ENCODE results near the gene AP4B1.

AP4B1 gene

GRCh38 chr1:113858982-113859381, 45.6 kb downstream of the AP4B1 start:
- no peak for TF ChIP-seq CTCF (IDR thresholded peaks at IDR 0.05)

GRCh38 chr1:113858418-113858817, 46.2 kb downstream of the AP4B1 start:
- no peak for TF ChIP-seq CTCF (IDR thresholded peaks at IDR 0.05)

GRCh38 chr1:113857776-113858175, 46.8 kb downstream of the AP4B1 start:
- no peak for TF ChIP-seq CTCF (IDR thresholded peaks at IDR 0.05)

GRCh38 chr1:113856401-113856790, 48.2 kb downstream of the AP4B1 start:
- no peak for TF ChIP-seq CTCF (IDR thresholded peaks at IDR 0.05)

GRCh38 chr1:113855630-113856400, 48.8 kb downstream of the AP4B1 start:
- TF ChIP-seq CTCF (IDR thresholded peaks at IDR 0.05): no peak

- TF ChIP-seq CTCF (IDR thresholded peaks at IDR 0.05): no peak
Measured at GRCh38 chr1:113854234-113854633, 50.4 kb downstream of the AP4B1 start.

- TF ChIP-seq CTCF (IDR thresholded peaks at IDR 0.05): no peak
Measured at GRCh38 chr1:113850127-113850796, 54.3 kb downstream of the AP4B1 start.
